NCI-H446 (cell line): ENCODE data around the gene CUL4A.
A peak's percentile ranks its signal among the peaks of the same experiment; 100 is the strongest.

Experiments used
- DNase-seq, 2 experiments: peaks; one replicate each; lab custom pipeline; 2025; lab: John Stamatoyannopoulos, UW

Gene CUL4A

DNA sequence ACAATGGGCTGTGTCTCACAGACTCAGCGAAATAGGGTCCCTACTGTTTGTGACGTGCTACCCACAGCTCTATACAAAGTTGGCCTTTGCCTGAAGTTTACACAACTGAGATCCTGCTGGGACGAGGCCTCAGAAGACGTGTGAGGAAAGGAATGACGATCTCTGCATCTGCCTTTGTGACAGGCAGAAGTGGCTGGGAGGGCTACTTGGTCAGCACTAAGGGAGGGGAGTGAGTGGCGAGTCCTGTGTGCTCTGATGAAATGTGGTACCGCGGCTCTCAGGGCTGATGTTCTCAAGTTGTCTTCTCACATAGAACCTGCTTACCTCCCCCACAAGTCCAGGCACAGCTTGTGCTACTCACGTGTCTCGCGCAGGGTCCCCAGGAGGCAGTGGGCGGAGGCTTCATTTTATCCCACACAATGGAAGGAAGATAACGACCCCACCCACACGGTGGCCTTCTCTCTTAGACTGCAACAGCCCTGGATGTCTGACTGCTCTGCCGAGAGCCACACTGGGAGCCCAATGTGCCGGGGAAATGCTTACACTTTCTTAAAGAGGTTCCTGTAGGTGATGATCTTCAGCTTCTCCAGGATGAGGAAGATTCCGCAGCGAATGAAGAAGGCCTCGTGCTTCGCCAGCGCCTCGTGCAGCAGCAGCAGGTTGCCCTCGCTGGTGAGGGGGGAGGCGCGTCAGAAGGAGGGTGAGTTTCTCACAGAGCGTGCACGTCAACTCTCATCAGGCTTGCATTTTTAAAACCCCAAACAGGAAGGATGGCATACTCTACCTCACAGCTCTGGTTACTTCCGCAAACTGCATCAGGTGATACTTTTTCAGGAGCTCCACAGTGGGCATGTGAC, 29.8 kb upstream of the CUL4A start:
- no peak for DNase-seq

DNA sequence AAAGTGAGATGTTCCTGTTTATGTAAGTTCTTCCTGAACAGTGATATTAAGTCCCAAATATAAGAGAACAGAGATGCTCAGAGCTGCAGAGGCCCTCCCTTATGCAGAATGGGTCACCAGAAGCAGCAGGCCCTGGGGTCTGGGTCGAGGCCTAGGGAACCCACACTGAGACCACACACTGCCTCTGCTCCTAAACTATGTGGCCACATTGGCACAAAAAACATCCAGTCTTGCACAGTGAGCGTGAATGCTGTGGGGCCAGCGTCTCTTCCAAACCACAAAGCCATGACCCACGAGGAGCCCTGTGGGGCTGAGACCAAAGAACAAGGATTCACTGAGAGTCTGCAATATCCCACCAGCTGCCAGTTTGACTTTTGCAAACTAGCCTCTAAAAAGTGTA, 27.4 kb upstream of the CUL4A start:
- DNase-seq = no peak

DNA sequence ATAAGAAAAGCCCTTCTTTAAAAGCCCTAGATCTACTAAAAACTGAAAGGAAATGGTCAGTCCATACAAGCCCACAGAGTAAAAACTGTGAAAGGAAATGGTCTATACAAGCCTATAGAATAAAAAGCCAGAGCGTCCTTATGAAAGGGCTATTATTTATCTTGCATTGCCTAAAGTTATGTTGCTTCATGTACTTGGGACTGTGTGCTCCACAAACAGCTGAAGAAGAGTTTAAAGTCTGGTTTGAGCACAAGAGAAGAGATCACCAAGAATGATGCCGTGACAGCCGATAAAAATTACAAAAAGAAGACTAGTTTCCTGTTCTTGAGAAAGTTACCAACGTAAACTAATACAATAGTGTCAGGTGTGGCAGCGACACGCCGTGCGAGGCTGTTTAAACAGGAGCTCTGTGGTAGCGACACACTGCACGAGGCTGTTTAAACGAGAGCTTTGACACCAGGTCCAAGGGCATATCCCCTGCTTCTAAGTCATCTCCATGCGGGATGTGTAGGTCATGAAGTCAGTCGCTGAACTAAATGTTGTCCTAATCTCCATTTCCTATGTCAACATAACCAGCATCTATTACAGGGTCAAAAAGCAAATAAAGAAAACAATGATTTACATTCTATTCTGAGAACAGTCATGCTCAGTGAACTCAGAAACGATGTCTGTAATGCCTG, 25.8 kb upstream of the CUL4A start:
- no peak for DNase-seq

DNA sequence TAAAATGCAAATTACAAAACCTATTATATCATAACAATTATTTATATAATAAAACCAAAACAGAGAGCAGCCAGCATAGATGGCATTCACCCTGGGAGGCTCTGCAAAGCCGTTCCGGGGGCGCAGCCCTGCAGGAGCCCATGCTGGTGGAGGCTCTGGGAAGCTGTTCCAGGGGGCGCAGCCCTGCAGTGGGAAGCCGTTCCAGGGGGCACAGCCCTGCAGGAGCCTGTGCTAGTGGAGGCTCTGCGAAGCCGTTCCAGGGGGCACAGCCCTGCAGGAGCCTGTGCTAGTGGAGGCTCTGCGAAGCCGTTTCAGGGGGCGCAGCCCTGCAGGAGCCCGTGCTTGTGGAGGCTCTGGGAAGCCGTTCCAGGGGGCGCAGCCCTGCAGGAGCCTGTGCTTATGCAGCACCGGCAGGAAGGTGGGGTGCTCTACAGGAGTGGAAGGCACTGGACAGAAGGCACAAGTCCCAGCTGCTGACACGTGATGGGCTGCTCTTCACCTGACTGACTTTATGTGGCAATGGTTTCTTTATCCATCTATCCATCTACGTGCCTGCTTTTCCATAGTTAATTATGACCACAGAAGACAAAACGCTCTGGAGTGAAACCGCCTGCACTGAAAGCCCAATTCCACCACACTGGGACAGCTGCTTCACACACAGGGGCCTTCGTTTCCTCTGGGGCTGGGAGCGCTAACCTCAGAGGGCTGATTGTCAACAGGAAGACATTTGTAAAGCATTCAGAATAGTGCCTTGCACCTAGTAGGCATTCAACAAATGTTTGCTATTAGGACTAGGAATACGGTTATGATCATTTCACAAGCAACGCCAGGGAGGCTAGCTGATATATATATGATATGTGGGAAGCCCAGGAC, 24.6 kb upstream of the CUL4A start:
- DNase-seq = no peak

DNA sequence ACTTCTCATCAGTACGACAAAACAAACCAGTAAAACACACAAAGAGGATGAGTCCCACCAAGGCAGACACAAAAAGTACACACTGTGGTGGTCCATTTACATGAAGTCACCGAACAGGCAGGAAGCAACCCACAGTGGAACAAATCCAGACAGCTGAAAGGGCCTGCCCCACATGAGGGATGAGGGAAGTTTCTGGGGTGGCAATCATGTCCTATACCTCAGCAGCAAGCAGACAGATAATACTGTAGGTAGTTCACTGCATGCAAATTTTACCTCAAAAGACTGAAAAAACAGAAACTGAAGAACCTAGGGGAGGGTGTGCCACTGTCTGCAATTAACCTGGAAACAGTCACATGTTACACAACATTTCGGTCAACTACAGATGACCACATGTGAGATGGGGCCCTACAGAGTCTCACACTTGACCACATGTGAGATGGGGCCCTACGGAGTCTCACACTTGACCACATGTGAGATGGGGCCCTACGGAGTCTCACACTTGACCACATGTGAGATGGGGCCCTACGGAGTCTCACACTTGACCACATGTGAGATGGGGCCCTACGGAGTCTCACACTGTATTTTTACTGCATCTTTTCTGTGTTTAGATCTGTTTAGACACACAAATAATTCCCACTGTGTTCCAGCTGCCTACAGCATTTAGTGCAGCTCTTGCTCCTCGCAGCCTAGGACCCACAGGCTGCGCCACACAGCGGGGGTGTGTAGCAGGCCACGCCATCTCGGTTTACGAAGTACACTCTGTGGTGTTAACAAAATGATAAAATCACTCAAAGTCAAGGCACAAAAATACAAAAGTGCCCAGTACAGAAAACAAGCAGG, 23.1 kb upstream of the CUL4A start:
- no peak for DNase-seq

DNA sequence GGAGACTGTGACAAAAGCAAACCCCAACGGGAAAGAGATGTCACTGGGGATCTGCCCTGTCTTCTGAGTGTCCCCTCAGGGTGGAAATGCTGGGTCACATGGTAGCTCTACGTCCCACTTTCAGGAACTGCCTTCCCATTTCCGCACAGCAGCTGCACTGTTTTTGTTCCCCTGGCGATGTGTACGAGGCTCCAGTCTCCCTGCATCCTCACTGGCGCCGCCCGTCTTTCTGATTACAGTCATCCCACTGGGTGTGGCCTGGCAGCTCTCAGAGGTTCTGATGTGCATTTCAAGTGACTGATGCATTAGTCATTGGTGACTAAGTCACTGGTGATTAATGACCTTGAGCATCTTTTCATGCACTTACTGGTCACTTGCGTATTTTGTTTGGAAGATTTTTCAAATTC, 22.1 kb upstream of the CUL4A start:
- DNase-seq = peak in 1 of 2 experiments; percentile 0

DNA sequence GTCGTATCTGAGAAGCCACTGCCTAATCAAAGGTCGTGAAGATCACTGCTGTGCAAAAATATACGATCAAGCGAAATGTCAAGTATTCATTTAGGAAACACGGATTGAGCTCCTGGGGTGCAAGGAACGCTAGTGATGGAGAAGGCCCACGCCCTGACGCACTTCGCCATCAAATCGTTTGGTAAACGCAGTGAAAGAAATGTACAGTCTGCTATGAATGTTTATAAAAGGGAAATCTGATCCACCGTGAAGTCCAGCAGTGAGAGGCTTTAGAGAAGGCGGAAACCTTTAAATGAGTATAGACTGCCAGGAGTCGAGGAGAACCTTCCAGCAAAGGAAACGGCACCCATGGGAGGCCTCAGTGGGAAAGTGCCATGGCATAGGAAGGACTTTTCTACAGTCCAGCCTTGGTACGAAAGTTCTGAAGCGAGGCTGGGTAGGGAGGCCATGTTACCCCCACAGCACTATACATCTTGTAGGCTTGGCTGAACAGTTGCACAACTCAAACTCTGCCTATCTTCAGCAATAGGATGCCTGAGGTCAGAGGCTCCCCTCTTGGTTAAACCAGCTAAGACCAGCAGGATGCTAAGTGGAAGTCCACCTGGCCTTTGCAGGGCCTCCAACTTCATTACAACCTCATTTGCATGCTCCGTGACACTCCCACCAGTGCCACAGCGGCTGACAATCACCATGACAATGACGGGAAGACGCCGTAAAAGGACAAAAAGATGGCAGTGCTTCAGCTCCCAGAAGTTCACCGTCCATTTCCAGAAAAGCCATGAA, 21.3 kb upstream of the CUL4A start:
- no peak for DNase-seq

DNA sequence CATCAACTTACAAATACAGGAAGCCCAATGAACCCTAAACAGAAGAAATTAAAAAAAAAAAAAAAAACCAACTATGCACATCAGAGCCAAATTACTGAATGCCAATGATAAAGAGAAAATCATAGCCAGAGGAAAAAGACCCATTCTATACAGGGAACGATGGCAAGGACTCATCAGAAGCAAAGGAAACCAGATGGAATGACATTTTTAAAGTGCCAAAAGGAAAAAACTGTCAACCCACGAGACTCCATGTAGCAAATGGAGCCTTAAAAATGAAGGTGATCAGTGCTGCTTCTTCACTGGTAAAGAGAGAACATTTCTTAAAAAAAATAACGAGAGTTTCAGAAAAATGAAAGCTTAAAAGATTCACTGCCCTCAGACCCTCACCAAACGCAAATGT, 19.2 kb upstream of the CUL4A start:
- DNase-seq = no peak

DNA sequence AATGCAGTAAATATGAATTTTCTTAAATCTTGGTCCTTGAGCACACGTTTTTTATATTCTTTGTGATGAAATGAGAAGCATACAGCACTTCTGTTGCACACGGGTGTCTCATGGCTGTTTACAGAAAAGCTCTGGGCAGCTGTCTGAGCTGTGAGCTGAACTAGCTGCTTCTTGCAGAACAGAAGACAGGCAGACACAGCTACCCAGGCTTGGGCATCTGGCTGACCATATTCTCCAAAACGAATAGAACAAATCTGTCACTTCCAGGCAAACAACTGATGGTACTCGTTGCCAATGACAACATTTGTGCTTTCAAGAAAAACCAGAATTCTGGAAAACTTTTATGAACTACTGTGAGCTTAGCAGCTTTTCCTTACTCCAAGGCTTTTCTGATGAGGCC, 17.1 kb upstream of the CUL4A start:
- no peak for DNase-seq

DNA sequence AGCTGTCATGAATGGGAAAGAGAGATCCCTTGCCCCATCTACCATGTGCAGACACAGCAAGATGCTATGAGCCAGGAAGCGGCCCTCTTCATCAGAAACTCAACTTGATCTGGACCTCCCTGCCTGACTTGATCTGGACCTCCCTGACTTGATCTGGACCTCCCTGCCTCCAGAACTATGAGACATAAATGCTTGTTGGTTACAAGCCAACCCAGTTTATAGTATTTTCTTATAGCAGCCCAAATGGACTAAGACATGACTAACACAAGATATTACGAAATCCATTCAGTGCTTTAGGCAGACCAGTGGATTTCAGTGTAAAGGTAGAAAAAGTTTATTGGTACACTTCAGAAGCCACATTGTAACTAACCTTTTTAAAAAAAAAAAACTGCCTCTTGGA, 16.5 kb upstream of the CUL4A start:
- no peak for DNase-seq

DNA sequence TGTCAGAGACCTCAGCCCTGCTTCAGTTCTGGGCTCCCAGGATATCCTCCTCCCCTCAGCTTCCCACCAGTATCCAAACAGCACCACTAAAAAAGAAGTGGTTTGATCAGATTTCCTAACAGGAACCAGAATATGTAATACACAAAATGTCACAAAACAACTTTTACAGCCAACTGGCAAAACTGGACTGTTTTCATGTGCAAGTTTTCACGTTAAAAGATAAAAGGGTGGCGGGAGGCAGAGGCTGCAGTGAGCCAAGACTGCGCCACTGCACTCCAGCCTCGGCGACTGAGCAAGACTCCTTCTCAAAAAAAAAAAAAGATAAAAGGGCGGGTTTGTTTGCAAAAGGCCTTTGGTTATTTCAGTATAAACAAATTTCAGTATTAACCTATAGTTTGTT, 14.1 kb upstream of the CUL4A start:
- DNase-seq = no peak

DNA sequence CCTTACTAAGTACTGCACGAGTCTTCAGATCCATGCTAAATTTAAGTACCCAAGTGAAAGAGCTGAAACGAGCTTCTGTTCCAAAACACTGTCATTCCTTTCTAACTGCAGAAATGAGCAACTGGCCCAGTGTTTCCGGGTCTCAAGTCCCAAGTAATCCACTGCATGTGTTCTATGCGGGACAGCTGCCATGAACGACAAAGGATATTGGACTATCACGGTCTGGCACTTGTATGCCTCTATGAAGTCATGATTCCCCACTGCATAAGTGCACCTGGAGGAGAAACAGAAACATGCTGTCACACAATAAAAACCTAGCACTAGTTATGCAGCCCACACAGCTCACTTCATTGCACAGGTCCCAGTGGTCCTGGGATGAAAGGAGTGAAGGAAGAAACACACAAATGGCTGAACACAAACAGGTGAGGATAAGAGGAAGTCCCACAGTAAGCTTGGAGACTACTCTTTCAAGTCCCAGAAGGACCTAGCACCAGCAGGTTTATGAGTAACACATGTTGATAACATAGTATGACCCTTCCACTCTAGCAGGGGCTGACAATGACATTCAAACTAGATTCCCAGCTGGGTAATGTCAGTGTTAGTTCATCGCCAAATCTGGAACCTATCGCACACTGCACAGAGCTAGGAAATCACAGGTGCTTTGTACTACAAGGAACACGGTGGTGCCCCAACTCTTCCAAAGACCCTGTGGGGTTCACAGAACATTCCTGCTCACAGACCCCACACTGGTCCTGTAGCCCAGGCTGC, 12.3 kb upstream of the CUL4A start:
- no peak for DNase-seq

DNA sequence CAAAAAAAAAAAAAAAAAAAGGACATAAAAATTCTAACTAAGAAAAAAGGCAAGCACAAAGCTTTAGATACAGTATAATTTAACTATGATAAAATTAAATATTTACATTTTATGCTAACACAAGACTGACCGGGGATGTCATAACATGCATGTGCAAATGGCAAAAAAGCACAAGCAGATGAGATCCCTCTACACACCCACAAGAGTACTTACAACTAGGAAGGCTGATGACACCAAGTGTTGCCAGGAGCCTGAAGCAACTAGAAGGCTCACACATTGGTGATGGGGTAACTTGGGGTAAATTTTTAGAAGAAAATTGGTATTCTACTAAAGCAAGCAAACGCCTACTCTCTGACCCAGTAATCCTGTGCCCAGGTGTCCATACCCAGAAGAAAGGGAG, 7.6 kb upstream of the CUL4A start:
- no peak for DNase-seq

DNA sequence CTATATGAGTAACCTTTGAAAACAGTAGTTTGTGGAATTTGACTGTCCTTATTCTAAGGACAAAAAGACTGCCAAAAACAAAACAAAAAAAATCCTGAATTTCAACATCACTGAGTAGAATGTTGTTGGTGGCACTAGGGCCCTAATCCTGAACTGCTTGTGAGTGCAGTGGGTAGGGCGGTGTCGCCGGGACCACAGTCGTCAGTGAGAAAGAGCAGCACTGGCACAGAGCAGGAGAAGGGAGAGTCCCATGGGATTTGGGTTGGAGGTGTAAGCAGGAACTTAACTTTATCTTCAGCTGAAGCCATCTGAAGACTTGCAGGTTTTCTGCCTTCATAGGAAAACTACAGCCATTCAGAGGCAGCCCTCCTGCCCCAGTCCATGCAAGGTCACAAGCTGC, 6.5 kb upstream of the CUL4A start:
- DNase-seq = no peak

DNA sequence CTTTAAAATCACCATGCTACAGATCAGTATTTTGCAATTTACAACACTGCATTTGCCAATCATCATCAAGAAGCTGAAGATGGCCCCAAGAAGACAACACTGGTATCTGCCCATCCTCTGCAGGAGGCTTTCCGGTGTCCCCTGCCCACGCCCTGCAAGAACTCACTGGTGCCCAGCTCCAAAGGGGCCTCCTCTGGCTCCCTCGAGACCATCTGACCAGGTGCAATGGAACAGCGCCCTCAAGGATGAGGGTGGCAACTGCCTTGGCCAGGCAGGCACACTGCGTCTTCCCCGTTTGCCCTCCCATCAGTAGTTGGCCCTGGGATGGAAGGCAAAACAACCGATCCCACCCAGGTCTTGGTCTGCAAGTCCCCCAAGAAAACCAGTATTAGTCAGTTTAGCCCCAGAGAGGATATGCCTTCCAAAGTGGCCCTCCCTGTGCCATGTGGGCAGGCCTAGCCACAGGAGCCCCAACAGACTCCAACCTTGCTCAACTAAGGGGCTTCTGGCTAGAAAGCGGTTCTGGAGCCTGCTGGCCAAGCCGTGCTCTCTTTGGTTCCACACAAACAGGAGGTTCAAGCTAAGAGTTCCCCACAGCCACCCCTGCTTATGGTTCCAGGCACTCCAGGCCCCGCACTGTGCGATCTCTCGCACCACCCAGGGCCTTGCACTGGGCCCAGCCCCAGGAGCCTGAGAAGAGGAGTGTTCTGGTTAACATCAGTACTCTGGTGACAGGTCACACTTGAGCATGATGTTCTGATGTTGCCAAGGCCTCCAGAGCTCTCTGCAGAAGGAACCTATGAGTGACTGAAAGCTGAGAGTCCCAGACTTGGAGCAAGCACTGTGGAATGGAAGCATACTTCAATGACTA, 5.7 kb upstream of the CUL4A start:
- no peak for DNase-seq

DNA sequence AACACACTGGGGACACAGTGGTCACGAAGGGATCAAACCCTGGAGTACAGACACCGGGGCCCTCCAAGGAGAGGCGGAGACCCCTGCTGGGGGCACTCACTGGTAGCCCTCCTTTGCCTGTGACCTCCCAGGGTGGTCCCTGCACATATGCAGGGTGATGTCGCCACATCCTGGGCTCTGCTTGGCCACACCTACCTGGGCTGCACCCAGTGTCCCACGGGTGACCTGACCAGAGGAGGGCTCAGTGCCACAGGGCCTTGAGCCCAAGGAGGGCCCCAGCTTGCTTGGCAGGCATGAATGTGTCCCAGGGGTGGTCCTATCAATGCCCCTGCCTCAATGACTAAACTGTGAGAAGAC, 5.1 kb upstream of the CUL4A start:
- DNase-seq = no peak

DNA sequence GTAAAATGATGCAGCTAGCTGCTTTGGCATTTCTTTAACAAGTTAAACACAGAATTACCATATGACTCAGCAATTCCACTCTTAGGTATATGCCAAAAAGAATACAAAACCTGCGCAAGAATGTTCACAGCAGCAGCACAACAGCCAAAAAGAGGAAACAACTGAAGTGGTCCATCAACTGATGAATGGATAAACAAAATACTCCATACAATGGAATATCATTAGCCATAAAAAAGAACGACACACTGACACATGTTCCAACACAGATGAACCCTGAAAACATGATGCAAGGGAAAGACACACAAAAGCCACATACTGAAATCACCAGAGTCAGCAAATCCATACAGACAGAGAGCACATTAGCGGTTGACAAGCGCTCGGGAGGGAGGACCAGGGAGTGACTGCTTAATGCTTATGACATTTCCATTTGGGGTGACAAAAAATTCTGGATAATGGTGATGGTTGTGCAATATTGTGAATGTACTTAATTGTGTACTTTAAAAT, 3.9 kb upstream of the CUL4A start:
- no peak for DNase-seq

DNA sequence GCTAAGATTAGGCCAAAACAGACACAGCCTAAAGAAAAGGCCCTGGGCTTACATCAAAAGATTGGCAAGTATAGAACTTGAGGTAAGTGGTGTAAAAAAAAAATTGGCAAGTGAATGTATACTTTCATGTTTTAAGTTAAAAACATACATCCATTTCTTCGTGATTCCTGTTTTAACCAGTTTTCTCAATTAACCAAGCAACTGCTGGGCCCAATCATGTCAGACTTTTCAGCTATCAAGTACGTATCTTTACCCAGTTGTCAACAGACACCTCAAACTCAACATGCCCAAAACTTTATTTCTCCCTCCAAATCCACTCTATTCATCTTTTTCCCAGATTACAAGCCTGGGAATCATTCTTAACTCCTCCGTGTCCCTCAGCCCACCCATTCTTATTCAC, 2.0 kb upstream of the CUL4A start:
- DNase-seq = no peak

DNA sequence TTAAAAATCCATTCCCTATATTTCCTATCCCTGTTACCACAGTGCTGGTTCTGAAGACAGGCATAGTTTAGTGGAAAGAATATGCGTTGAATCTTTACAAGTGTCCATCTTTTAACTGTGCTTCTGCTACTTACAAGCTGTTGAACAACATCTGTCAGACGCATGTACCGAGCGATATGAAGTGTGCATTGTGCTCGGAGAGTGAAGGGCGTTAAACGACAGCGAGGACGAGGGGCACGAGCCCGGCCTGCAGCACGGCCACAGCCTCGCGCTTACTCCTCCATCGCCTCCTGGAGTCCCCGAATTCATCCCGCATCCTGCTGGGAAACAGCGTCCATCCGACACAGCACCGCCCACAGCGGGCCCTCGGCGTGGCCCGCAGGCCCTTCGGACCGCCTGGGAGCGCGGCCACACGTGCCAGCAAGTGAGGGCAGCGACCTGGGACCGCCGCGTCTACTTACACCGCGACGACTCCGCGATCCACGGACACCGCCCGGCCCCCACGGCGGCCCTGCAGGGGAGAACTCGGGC, 1.5 kb upstream of the CUL4A start:
- DNase-seq = no peak
